CD1c-positive myeloid dendritic cell (primary cell): Measurements from ENCODE around the gene VAC14.
A peak's percentile ranks its signal among the peaks of the same experiment; 100 is the strongest.

Source experiments
- DNase-seq: peaks from one replicate; pipeline ENCODE4 v3.0.0-alpha.2; 2016; ENCODE audit errors: extremely low spot score

Gene VAC14

GRCh38 chr16:70786020-70786755 is 14.8 kb downstream of the VAC14 start:
- DNase-seq: peak; percentile 68

DNA sequence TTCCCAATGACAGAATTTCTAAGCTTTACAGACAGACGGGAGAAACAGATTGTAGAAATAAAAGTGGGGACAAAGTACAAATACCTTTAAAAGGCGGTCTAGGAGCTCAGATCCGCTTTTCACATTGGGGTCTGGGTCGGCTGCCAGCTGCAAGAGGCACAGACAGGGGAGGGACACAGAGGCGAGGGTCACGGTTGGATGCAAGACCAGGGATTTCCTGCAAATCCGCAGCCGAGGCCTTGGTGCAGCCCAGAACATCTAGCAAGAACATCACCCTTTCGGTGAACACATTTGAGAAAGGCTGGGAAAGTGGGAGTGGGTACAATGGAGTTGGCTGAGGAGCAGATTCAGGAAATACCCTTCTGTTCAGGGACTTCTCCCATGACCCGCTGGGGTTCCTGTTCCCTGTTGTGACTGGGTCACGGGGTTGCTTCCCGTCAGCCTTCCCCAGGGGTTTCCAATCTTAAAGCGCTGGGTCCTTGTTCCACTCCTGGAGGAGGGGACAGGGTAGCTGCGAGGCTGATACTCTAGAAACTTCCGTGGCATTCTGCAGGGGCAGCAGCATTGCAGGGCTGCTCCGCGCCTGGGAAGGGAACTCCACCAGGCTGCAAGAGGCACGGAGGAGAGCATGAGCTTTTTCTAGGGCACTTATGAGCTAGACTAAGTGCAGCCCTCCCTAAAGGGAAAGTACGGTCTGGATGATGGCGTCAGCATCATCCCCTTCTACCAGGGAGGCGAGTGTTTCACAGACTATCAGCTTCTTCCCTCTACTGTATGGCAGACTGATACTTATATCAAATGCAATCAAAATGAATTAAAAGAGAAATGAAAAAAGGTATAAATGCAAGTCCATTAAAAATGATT is 16.0 kb downstream of the VAC14 start:
- peak; percentile 52 for DNase-seq

DNA sequence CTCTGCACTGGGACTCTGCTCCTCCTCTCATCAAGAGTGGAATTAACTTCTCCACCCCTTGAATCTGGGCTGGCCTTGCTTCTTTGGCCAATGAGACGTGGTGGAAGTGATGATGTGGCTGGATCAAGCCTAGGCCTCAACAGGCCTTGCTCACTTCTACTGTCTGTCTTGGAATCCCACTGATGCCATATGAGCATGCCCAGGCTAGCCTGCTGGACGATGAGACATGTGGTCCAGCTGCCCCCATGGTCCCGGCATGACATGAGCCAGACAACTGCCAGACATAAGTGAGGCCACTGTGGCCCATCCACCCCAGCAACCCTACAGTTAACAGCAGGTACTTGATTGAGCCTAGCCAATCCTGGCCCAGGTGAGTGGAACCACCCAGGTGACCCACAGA is 18.7 kb downstream of the VAC14 start:
- no peak for DNase-seq

GRCh38 chr16:70781800-70782199 is 19.2 kb downstream of the VAC14 start:
- no peak for DNase-seq

DNA sequence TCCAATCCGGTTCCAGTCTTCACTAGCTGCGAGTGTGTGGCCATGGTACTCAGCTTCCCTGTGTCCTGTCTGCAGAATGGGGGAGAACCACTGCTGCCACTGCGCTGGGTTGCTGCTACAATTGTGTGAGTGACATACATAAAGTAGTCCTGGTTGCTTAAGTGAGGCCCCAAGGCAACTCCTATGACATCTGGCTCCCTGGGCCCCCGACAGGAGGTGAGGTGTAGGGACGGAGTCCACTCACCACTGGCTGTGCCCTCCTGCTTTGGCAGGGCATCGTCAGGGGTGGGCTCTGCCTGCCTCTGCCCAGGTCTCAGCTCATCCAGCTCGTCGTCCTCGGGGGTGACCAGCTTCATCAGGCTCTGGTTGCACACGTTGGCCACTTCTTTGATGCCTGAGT is 20.4 kb downstream of the VAC14 start:
- no peak for DNase-seq

DNA sequence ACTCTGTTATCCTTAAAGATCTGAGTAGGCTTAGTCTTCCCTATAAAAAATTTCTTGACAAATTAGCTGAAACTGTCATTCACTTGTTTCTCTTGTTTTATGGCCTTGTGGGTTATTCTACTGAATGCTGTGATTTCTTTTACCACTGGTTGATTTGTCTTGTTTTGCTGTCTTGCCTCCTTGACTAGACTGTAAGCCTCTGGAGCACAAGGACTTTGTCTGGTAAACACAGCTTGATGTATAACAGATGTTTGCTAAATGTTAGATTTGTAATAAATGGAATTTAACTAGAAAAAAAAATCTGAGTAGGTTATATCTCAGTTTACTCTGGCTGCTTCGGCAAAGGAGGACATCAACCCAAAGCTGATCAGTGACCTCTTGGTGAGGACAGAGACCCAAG is 21.6 kb downstream of the VAC14 start:
- no peak for DNase-seq

DNA sequence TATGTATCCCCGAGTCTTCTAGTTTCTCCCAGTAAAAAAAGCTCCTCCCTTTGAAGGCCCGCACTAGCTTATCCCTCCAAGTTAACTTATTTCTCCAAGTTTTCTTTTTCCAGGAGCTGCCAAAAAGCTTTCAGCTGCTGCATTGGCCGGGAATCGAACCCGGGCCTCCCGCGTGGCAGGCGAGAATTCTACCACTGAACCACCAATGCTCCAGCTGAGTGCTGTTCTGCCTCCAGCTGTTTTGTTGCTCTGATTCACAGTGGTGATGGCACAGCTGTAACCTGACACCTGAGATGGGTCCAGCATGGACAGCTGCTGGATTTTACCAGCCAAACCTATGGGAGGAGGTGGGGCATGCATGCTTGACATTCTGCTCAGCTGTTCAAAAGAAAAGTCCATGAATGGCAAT is 22.1 kb downstream of the VAC14 start:
- DNase-seq: no peak

DNA sequence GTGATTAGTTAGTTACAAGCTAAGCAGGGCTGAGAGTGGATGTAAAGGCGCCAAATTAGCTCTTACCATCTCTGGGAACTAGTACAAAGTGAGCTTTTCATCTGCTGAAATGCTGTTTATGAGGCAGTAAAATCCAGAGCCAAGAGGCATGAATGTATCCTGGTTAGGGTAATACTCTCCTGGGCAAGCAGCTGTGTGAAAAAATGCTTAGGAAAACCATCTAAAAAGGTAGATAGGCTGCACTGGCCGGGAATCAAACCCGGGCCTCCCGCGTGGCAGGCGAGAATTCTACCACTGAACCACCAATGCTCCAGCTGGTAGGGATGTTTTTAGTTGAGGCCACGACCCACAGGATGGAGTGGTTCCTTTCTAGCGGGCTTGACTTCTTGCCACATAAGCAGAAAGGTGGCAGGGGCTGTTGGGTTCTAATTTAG is 23.0 kb downstream of the VAC14 start:
- no peak for DNase-seq

- DNase-seq: no peak
These were observed 23.5 kb downstream of the VAC14 start for GRCh38 chr16:70777496-70777895.

- no peak for DNase-seq
These were observed 25.6 kb downstream of the VAC14 start for GRCh38 chr16:70775399-70775798.

DNA sequence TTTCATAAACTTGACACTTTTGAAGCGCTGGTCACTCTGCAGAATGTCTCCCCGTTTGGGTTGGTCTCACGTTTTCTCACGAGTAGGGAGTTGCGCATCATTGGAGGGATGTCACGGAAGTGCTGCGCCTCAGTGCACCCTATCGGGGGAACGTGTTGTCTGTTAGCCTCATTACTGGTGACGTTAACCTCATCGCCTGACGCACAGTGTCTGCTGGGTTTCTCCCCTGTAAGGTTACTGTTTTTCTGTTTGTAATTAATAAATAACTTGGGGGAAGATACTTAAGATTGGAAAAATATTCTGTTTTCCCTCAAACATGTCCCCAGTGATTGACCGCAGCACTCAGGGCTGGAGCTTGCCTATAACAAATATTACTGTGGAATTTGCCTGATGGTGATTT is 26.7 kb downstream of the VAC14 start:
- no peak for DNase-seq

GRCh38 chr16:70772493-70772892 is 28.5 kb downstream of the VAC14 start:
- DNase-seq: no peak

DNA sequence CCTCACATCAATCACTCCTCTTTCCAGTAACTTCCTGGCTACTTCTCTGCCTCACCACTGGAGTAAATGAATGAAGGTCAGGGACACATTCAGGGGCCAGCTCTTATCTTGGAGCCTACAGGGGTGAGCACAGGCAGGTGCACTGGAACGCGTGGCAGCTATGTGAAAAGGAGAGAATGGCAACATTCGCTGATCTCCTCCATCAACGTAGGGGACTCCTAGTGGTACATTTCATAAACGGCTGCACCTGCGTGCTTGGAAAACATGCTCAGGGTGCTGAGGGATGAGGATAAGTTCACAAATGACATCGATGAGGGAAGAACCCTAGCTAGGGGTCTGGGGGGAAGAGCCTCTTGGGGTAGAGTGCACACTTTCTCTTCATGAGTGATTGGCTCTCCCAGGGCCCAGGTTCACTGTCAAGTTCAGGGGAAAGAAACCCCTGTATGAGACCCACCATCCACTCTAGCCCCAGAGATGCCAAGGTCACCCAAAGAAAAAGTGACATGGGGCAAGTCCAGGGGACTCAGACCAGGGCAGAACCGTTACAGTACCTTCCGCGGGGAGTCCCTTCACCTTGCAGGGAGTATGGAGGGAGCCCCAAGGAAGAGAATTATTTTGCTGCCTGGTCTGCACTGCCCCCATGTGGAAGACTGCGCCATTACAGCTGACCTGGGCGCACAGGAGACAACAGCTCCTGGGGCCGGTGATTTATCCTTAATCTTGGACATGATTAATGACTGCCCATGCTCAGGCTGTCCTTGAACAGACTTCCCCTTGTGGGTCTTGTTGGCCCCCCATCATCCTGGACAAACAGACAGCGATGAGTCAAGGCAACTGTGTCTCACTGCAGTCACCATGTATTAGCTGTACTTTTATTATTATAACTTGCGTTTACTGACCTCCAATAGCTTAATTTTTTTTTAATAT is 30.1 kb downstream of the VAC14 start:
- peak; percentile 45 for DNase-seq

- DNase-seq: no peak
These were observed 30.7 kb downstream of the VAC14 start for GRCh38 chr16:70770291-70770625.

- no peak for DNase-seq
These were observed 31.2 kb downstream of the VAC14 start for GRCh38 chr16:70769761-70770160.

GRCh38 chr16:70769131-70769530 is 31.8 kb downstream of the VAC14 start:
- no peak for DNase-seq

DNA sequence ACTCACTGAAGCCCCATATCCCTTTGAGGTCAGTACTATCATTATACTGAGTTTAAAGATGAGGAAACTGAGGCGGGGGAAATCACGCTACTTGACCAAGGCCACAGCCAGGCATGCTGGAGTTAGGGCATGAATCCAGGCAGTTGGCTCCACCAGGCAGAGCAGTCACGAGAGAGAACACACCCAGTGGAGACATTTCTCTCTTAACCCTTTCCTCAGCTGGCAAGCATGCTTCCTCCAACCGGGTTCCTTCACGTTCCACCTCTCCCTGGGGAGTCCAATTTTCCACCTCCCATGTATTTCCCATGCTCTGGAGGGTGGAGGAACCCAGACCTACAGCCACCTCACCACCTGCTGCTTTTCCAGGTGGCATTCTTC is 32.8 kb downstream of the VAC14 start:
- no peak for DNase-seq

DNA sequence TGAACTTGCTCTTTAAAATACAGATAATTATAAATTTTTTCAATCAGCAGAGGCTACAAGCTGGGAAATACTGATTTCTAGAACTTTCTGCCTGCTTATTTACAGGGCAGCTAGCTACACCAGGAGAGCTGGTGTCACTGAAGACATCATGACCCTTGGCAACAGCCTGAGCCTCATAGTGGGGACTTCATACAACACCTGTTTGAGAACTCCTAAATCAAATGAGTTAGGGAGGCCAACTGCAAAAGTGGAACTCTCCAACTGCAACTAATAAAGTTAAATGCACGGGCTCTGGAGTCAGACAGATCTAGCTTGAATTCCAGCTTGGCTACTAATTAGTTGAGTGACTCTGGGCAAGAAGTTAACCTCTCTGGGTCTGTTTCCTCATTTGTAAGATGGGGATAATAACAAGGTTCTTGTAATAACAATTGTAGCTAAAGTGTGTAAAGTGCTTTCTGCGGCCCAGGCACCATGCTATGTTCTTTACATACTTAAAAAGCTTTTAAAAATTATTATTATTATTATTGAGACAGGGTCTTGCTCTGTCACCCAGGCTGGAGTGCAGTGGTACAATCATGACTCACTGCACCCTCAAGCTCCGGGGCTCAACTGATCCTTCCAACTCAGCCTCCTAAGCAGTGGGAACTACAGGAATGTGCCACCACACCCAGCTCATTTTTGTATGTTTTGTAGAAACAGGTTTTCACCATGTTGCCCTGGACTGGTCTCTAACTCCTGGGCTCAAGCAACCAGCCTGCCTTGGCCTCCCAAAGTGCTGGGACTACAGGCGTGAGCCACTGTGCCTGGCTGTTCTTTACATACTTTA is 33.4 kb downstream of the VAC14 start:
- DNase-seq: no peak

- DNase-seq: no peak
These were observed 34.3 kb downstream of the VAC14 start for GRCh38 chr16:70766658-70767057.

DNA sequence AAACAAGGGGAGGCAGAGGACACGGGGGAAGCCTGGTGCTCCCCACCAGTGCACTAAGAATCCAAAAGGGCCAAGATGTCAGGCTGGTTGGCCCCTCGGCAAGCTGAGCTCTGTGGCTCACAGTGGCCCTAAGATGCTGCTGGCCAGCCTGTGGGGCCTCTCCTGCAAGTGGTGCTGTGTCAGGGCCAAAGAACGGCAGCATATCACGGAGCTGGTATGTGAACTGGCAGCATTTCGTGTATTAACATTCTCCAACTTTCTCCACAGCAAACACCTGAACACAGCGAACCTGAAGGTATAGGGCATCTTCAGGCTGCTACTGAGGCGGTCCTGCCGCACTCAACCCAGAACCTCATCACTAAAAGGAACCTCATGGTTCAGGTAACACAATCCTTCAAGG is 34.8 kb downstream of the VAC14 start:
- DNase-seq: no peak

DNA sequence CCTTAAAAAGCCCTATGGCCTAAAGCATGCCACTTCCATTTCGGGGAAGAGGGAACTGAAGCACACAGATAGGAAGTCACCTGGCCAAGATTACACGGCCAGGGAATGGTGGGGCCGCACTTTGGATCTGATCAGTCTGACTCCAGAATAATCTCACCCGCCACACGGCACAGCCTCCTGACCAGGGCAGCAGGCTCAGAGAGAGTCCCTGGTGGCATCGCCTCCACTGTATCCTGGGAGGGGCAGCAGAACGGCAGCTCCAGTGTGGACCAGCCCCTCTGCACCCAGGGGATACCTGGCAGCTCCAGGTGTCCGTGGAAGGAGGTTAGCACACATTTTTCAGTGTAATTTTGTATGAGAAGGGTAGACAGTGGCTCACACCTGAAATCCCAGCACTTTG is 35.5 kb downstream of the VAC14 start:
- no peak for DNase-seq
